KMS-11 (cell line): ENCODE measurements around the gene MCF2L.
"Not testable (repeated sequence)": the region's sequence is repeated elsewhere in the genome, so short reads cannot be mapped to it uniquely, and the experiment has no call there.

Source experiments
- H2AFZ ChIP-seq: fragments of 200-600 bp; sonication (generic); 2 replicates; pipeline ENCODE4 v1.6.1; 2016; ENCODE audit warnings: antibody characterized with exemption, mixed run types, low read depth
- H3K27ac ChIP-seq: fragments of 200-600 bp; sonication (generic); 2 replicates; pipeline ENCODE4 v1.6.1; 2016; ENCODE audit warnings: mild to moderate bottlenecking, mixed run types
- H3K27me3 ChIP-seq: fragments of 200-600 bp; sonication (generic); 2 replicates; pipeline ENCODE4 v1.6.1; 2017; ENCODE audit warnings: mild to moderate bottlenecking, low read depth, mixed run types, moderate library complexity; ENCODE audit not compliant: insufficient read depth
- H3K36me3 ChIP-seq: fragments of 200-600 bp; sonication (generic); 2 replicates; pipeline ENCODE4 v1.6.1; 2017; ENCODE audit warnings: mild to moderate bottlenecking, mixed run types; ENCODE audit not compliant: insufficient read depth
- H3K4me1 ChIP-seq: fragments of 200-600 bp; sonication (generic); 2 replicates; pipeline ENCODE4 v1.6.1; 2016; ENCODE audit warnings: mild to moderate bottlenecking, low read depth, mixed run types; ENCODE audit not compliant: poor library complexity, severe bottlenecking
- H3K4me2 ChIP-seq: fragments of 200-600 bp; sonication (generic); 2 replicates; pipeline ENCODE4 v1.7.0; 2016; ENCODE audit warnings: mild to moderate bottlenecking, mixed run types
- H3K4me3 ChIP-seq: fragments of 200-600 bp; sonication (generic); IDR thresholded peaks from 2 replicates; pipeline ENCODE4 v1.6.1; 2017; ENCODE audit warnings: low read depth, low read length, mixed read lengths; ENCODE audit not compliant: insufficient read depth
- H3K79me2 ChIP-seq: fragments of 200-600 bp; sonication (generic); 2 replicates; pipeline ENCODE4 v1.6.1; 2016; ENCODE audit warnings: low read depth, mixed run types; ENCODE audit not compliant: insufficient read depth
- H3K9ac ChIP-seq: fragments of 200-600 bp; sonication (generic); 2 replicates; pipeline ENCODE4 v1.6.1; 2016; ENCODE audit warnings: mild to moderate bottlenecking, mixed run types
- H4K20me1 ChIP-seq: fragments of 200-600 bp; sonication (generic); 2 replicates; pipeline ENCODE4 v1.6.1; 2016; ENCODE audit warnings: mild to moderate bottlenecking, mixed run types; ENCODE audit not compliant: insufficient read depth
- TF ChIP-seq, protein P1 (sequence below): fragments of 200-600 bp; sonication (generic); conservative IDR thresholded peaks from 2 replicates; pipeline ENCODE4 v1.6.1; 2017; ENCODE audit warnings: low read depth, mild to moderate bottlenecking, antibody characterized with exemption, low read length, moderate library complexity, mixed read lengths

The MCF2L gene

DNA sequence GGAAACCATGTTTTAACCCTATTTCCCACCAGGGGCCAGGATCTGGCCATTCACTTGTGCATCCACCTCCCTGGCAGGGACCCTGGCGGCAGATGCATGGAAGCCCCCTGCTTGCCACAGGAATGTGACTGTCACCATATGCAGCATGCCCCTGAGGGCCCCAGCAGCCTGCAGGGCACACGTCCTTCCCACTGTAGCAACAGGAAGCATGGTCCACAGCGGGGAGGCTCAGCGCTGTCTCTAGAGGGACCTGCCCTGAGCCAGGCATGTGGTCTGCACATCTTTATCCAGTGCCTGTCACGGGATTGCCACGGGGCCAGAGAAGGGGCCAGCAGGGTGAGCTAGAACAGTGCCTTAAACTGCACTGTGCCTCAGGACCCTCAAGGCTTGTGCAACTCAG, 34.9 kb upstream of the MCF2L start:
- no peak overlapping the region for H2AFZ ChIP-seq
- no peaks in the 10 kb centered on the region for H3K4me1 ChIP-seq
- no peaks in the 10 kb centered on the region for H4K20me1 ChIP-seq
- no peak overlapping the region for H3K4me3 ChIP-seq
- no peak overlapping the region for H3K4me2 ChIP-seq
- H3K27me3 ChIP-seq, result no peaks in the 10 kb centered on the region
- H3K36me3 ChIP-seq, result no peaks in the 10 kb centered on the region
- TF ChIP-seq, protein P1, sequence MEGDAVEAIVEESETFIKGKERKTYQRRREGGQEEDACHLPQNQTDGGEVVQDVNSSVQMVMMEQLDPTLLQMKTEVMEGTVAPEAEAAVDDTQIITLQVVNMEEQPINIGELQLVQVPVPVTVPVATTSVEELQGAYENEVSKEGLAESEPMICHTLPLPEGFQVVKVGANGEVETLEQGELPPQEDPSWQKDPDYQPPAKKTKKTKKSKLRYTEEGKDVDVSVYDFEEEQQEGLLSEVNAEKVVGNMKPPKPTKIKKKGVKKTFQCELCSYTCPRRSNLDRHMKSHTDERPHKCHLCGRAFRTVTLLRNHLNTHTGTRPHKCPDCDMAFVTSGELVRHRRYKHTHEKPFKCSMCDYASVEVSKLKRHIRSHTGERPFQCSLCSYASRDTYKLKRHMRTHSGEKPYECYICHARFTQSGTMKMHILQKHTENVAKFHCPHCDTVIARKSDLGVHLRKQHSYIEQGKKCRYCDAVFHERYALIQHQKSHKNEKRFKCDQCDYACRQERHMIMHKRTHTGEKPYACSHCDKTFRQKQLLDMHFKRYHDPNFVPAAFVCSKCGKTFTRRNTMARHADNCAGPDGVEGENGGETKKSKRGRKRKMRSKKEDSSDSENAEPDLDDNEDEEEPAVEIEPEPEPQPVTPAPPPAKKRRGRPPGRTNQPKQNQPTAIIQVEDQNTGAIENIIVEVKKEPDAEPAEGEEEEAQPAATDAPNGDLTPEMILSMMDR, result no peak
- H3K79me2 ChIP-seq, result no peaks in the 10 kb centered on the region
- no peak overlapping the region for H3K9ac ChIP-seq
- no peak overlapping the region for H3K27ac ChIP-seq

DNA sequence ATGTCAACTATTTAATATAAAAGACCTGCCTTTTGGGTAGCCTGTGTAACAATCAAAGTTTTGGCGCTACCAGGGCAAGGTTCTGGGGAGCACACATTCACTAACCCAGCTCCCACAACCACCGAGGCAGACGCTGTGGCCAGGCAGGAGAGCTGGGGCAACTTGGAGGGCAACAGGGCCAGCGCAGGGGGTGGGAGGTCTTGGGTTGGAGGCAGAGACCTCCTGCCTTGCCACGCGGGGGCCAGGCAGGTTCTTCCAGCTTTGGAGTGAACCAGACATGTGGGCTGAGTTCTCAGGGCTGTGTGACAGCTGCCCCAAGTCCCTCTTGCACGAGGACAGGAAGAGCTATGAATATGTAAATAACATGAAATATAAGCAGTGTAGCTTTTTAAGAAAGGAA, 30.3 kb upstream of the MCF2L start:
- no peaks in the 10 kb centered on the region for H3K79me2 ChIP-seq
- H3K27ac ChIP-seq, result no peak overlapping the region
- no peak overlapping the region for H3K4me3 ChIP-seq
- H3K4me1 ChIP-seq, result no peaks in the 10 kb centered on the region
- no peak overlapping the region for H2AFZ ChIP-seq
- TF ChIP-seq, protein P1, result no peak
- H3K4me2 ChIP-seq, result no peak overlapping the region
- H4K20me1 ChIP-seq, result no peaks in the 10 kb centered on the region
- H3K9ac ChIP-seq, result no peak overlapping the region
- no peaks in the 10 kb centered on the region for H3K27me3 ChIP-seq
- no peaks in the 10 kb centered on the region for H3K36me3 ChIP-seq

DNA sequence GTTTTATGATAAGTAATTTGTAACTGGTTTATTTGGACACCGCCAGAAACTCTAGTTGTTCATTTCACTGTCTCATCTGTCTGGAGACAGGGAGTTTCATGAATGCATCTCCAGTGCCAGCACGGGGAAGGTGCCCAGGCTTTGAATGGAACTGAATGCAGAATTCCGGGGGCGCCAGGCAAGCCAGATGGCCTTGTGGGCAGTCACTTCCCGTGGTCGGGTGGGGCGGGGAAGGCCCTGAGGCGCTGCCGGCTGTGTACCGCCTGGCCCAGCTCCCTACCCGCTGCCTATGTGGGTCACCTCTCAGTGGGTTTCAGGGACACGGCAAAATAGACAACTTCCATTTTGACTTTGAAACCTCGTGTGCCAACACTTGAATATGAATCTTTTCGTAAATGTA, 28.8 kb upstream of the MCF2L start:
- Histone ChIP-seq H3K9ac (no peak overlapping the region), H2AFZ (no peak overlapping the region), H3K4me2 (no peak overlapping the region), H3K27me3 (no peaks in the 10 kb centered on the region), H3K79me2 (no peaks in the 10 kb centered on the region), H4K20me1 (no peaks in the 10 kb centered on the region), H3K36me3 (no peaks in the 10 kb centered on the region), H3K27ac (no peak overlapping the region), H3K4me1 (no peaks in the 10 kb centered on the region), H3K4me3 (no peak overlapping the region)
- TF ChIP-seq, protein P1, result no peak

DNA sequence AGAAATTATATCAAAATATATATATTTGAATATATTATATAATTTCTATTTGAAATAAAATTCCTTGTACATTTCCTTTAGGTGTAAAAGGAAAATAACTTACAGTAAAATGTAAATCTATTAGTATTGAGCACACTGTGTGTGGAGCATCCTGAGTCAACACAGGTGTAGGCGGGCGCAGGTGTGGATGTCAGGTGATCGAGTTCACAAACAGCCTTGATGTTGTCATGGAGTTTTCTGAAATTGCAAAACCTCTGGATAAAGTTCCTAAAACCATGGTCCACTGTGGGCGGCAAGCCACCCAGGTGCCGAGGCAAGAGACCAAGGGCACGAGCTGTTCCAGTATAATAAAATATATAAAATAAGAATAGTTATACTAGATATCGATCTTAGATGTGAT, 27.7 kb upstream of the MCF2L start:
- no peak overlapping the region for H3K9ac ChIP-seq
- H3K4me2 ChIP-seq, result no peak overlapping the region
- no peak overlapping the region for H2AFZ ChIP-seq
- no peaks in the 10 kb centered on the region for H3K79me2 ChIP-seq
- H3K4me3 ChIP-seq, result no peak overlapping the region
- H3K36me3 ChIP-seq, result no peaks in the 10 kb centered on the region
- no peaks in the 10 kb centered on the region for H3K27me3 ChIP-seq
- H4K20me1 ChIP-seq, result no peaks in the 10 kb centered on the region
- no peaks in the 10 kb centered on the region for H3K4me1 ChIP-seq
- no peak overlapping the region for H3K27ac ChIP-seq
- TF ChIP-seq, protein P1, result no peak

DNA sequence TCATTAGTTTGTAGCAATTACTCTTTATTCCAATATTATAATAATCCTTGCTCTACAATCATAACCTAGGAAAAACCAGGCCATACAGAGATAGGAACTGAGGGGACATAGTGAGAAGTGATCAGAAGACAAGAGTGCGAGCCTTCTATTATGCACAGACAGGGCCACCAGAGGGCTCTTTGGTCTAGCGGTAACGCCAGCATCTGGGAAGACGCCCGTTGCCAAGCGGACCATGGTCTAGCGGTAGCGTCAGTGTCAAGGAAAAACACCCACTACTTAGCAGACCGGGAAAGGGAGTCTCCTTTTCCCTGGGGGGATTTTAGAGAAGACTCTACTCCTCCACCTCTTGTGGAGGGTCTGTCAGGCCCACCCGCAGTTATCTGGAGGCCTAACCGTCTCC, 27.2 kb upstream of the MCF2L start:
- not testable (repeated sequence) for H3K4me3 ChIP-seq, H3K9ac ChIP-seq, H3K4me1 ChIP-seq, H3K79me2 ChIP-seq, H3K27me3 ChIP-seq, H2AFZ ChIP-seq, H3K27ac ChIP-seq, H4K20me1 ChIP-seq, H3K36me3 ChIP-seq, H3K4me2 ChIP-seq
